Lower leg skin (tissue), 3 donors: ENCODE measurements around the gene FBH1.

ENCODE experiments used
- CTCF ChIP-seq, 3 donors: fragments of 450-650 bp; IDR thresholded peaks; one replicate each; pipeline ENCODE4 v1.5.1; 2016; ENCODE audit warnings: antibody characterized with exemption in 3 of 3, mild to moderate bottlenecking in 3 of 3, moderate library complexity in 2 of 3
- POLR2A ChIP-seq, 2 donors: fragments of 450-650 bp; IDR thresholded peaks; one replicate each; pipeline ENCODE4 v1.6.1; 2016 to 2017; ENCODE audit warnings: antibody characterized with exemption in 2 of 2, mild to moderate bottlenecking in 1 of 2, moderate library complexity in 1 of 2

- TF ChIP-seq CTCF (IDR thresholded peaks at IDR 0.05) (no peak), POLR2A (IDR thresholded peaks at IDR 0.05) (no peak)
Observed at GRCh38 chr10:5919568-5919967, 29.5 kb downstream of the FBH1 start.
